HAP-1 (cell line): Measurements from ENCODE around the gene MORC1.
A peak's percentile ranks its signal among the peaks of the same experiment; 100 is the strongest.
"Not testable (repeated sequence)": the region's sequence is repeated elsewhere in the genome, so short reads cannot be mapped to it uniquely, and the experiment has no call there.

Source experiments
- DNase-seq, 2 experiments: peaks; one replicate each; pipeline ENCODE4 v3.0.0-alpha.2; 2016 to 2020; ENCODE audit warnings: low spot score in 2 of 2
- H3K27me3 ChIP-seq: fragments of 250-450 bp; sonication (Bioruptor Pico); 2 replicates; pipeline ENCODE4 v1.5.1; 2020; ENCODE audit warnings: low read depth, mild to moderate bottlenecking, moderate library complexity
- H3K36me3 ChIP-seq: fragments of 250-450 bp; sonication (Bioruptor Pico); replicated peaks from 2 replicates; pipeline ENCODE4 v1.5.1; 2020; ENCODE audit warnings: mild to moderate bottlenecking
- H3K4me1 ChIP-seq: fragments of 250-450 bp; sonication (Bioruptor Pico); 2 replicates; pipeline ENCODE4 v1.5.1; 2020; ENCODE audit warnings: mild to moderate bottlenecking
- H3K4me3 ChIP-seq: fragments of 250-450 bp; sonication (Bioruptor Pico); 2 replicates; pipeline ENCODE4 v1.5.1; 2020; ENCODE audit warnings: mild to moderate bottlenecking, moderate library complexity
- H3K9me3 ChIP-seq: fragments of 250-450 bp; sonication (Bioruptor Pico); 2 replicates; pipeline ENCODE4 v1.5.1; 2020; ENCODE audit warnings: mild to moderate bottlenecking, moderate library complexity
- in situ Hi-C: fragments of 300-500 bp; cut with MboI; formaldehyde crosslinking; loops from 3 replicates; pipeline ENCODE4 v1.14.3; 2020; ENCODE audit warnings: low sequenced_read_pairs, inconsistent platforms, mixed read lengths

Gene MORC1, protein sequence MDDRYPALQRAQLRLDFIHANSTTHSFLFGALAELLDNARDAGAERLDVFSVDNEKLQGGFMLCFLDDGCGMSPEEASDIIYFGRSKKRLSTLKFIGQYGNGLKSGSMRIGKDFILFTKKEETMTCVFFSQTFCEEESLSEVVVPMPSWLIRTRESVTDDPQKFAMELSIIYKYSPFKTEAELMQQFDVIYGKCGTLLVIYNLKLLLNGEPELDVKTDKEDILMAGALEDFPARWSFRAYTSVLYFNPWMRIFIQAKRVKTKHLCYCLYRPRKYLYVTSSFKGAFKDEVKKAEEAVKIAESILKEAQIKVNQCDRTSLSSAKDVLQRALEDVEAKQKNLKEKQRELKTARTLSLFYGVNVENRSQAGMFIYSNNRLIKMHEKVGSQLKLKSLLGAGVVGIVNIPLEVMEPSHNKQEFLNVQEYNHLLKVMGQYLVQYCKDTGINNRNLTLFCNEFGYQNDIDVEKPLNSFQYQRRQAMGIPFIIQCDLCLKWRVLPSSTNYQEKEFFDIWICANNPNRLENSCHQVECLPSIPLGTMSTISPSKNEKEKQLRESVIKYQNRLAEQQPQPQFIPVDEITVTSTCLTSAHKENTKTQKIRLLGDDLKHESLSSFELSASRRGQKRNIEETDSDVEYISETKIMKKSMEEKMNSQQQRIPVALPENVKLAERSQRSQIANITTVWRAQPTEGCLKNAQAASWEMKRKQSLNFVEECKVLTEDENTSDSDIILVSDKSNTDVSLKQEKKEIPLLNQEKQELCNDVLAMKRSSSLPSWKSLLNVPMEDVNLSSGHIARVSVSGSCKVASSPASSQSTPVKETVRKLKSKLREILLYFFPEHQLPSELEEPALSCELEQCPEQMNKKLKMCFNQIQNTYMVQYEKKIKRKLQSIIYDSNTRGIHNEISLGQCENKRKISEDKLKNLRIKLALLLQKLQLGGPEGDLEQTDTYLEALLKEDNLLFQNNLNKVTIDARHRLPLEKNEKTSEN

DNA sequence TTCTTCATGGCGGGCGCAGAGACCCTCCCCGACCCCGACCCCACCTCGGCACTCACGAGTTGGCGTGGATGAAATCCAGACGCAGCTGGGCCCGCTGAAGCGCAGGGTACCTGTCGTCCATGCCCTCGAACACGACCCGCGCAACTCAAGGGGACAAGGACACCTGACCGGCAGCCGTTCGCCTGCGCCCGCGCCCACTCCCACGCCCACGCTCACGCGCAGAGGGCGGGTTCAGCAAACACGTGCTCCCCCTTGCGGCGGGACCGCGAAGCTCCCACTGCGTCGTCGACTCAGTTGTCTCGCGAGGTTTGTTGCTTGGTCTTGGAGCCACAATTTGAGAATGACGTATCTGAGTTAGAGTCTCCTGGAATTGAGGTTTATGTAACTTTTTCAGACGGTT, at the start of gene MORC1:
Gene MORC1 (minus strand): TSS at position 196 of the 400 bp plus-strand sequence. CDS start 75 bp downstream, at position 121.
- no peaks in the 10 kb centered on the region for H3K4me1 ChIP-seq
- H3K9me3 ChIP-seq, result no peaks in the 10 kb centered on the region
- no peaks in the 10 kb centered on the region for H3K27me3 ChIP-seq
- H3K36me3 ChIP-seq, result no peaks in the 10 kb centered on the region
- in situ Hi-C loops, result no loop called here
- H3K4me3 ChIP-seq, result no peak within 1 kb of the TSS
- DNase-seq, result no peak

DNA sequence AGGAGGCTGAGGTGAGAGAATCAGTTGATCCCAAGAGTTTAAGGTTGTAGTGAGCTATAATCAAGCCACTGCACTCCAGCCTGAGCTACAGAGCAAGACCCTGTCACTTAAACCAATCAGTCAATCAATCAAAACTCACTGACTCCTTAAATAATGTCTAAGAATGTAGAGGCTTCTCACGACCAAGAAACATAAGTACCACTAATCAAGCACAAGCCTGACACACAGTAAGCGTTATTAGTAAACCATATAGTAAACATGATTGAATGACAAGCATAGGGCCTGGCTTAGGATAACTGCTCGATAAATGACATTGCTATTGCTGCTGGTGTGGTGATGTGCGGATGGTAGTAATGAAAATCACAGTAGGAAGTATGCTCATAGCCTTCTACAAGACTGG, 48.0 kb upstream of the MORC1 start:
- Histone ChIP-seq H3K4me3 (no peak overlapping the region), H3K4me1 (no peaks in the 10 kb centered on the region), H3K9me3 (no peaks in the 10 kb centered on the region), H3K27me3 (no peaks in the 10 kb centered on the region), H3K36me3 (no peaks in the 10 kb centered on the region)
- no peak for DNase-seq
- in situ Hi-C loops, result no loop called here

DNA sequence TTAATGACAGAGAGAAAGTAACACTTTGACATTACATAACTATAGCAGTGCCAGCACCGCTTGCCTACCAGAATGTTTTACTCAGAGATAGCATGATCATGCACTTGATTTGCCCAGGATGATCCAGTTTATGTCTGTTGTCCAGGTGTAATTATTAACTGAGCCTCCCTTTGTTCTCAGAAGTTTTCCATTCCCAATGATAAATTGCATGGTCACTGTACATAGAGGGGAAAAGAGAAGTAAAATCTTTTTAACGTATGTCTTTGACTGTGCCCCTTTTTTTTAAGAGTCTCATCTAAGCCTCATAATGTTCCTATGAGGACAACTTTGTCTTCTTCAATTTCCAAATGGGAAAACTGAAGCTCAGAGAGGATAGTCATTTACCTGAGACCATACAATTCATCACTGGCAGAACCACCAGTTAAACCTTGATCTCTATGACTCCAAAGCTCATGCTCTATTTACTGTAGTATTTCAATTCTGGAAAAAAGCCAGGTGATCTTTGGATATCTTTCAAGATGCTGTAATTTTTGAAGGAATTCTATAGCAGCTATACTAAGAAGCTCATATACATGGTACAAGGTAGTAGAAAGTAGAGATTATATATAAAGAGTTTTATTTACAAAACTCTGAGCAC, 43.7 kb upstream of the MORC1 start:
- DNase-seq, result no peak
- no peaks in the 10 kb centered on the region for H3K36me3 ChIP-seq
- no peaks in the 10 kb centered on the region for H3K27me3 ChIP-seq
- H3K4me3 ChIP-seq, result no peak overlapping the region
- in situ Hi-C loops, result no loop called here
- H3K4me1 ChIP-seq, result no peaks in the 10 kb centered on the region
- H3K9me3 ChIP-seq, result no peaks in the 10 kb centered on the region

DNA sequence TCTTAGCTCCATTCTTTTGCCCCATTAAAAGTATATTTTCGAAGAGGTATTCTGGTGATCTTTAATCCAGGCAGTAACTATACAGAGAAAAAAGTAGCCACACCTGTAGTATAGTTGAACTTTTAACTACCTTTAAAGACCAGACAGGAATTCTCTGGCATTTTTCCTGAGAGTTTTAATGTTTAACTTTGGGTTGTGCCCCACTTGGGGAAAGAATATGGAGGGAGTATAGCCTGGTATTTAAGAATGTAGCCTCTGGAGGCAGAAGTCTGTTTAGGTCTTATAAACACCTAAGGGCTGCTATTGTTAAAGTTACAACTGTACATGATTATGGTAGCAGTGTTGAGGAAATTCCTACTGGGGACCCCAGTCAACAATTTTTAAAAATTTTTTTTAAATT, 37.9 kb upstream of the MORC1 start:
- Histone ChIP-seq H3K4me1 (0 out of 2 replicates have a peak, but pooled peaks cover 2% of the 10 kb centered on the region), H3K36me3 (no peaks in the 10 kb centered on the region), H3K27me3 (no peaks in the 10 kb centered on the region), H3K4me3 (no peak overlapping the region), H3K9me3 (no peaks in the 10 kb centered on the region)
- DNase-seq, result no peak
- in situ Hi-C loops, result no loop called here

DNA sequence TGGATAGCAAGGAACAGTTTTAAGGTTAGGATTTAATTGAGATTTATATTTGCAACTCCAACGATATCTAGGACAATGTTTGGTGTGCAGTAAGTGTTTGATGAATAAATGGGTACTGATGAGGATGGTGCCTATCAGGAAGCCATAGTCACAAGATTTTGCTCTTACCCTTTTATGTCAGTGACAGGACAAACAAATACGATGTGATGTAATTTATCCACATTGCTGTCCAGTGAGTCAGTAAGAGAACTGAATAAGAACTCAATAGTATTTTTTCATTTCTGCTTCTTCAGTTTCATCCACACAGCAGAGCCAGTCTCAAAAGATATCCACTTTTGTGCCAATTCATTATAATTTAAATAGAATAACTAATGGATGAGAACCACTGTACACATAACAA, 37.0 kb upstream of the MORC1 start:
- Histone ChIP-seq H3K9me3 (no peaks in the 10 kb centered on the region), H3K4me3 (no peak overlapping the region), H3K4me1 (0 out of 2 replicates have a peak, but pooled peaks cover 2% of the 10 kb centered on the region), H3K27me3 (no peaks in the 10 kb centered on the region), H3K36me3 (no peaks in the 10 kb centered on the region)
- no peak for DNase-seq
- in situ Hi-C loops, result no loop called here

DNA sequence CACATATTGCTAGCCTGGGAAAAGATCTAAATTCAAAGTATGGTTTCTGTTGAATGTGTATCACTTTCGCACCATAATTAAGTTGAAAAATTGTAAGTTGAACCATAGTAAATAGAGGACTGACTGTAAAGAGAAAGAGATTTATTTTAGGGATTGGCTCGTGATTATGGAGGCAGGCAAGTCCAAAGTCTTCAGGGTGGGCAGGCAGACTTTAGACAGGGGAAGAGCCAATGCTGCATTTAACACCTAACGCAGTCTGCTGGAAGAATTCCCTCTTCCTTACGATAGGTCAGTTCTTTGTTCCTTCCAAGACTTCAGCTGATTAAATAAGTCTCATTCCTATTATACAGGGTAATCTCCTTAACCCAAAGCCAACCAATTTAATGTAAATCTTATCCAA, 34.4 kb upstream of the MORC1 start:
- Histone ChIP-seq H3K27me3 (no peaks in the 10 kb centered on the region), H3K9me3 (no peaks in the 10 kb centered on the region), H3K4me3 (no peak overlapping the region), H3K36me3 (no peaks in the 10 kb centered on the region), H3K4me1 (peaks cover 6% of the 10 kb centered on the region; the same call in 1 of the 2 replicates)
- in situ Hi-C loops, result no loop called here
- peak; percentile 11 to 12 for DNase-seq

DNA sequence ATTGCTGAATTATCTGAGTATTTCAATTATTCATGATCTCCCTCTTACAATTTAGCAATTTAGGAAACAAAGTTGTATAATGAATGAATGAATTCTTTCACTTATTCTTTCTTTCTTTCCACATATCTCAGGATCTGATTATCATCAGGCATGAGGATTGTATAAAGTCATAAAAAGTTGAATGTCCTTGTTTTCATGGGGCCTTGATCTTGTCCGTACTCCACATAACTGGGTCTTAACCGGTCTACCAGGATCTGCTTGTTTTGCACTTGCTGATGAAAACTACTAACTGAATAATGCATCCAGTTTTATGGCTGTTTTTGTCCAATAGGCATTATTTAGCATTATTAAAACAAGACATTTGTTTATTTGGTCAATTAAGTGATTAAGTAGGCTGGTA, 31.1 kb upstream of the MORC1 start:
- in situ Hi-C loops, result no loop called here
- Histone ChIP-seq H3K4me1 (peaks cover 3% of the 10 kb centered on the region; the same call in 1 of the 2 replicates), H3K4me3 (no peak overlapping the region), H3K36me3 (no peaks in the 10 kb centered on the region), H3K9me3 (no peaks in the 10 kb centered on the region), H3K27me3 (no peaks in the 10 kb centered on the region; the same call in 1 of the 2 replicates)
- DNase-seq, result no peak

DNA sequence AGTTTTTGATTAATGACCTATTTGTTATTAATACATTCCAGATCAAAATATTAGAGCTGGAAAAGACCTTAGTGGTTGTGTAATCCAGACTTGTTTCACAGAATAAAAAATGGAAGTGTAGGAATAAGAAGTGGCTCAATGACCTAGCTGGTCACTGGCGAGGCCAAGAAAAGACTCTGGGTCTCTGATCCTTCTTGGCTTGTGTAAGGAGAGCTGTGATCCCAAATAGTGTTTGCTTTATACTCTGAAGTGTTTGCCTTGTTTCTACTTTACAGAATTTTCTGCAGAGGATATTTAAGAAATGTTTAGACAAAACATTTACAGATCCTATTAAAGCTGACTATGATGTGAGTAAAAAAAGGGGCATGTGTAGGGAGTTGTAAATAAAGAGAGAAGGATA, 25.7 kb upstream of the MORC1 start:
- no peaks in the 10 kb centered on the region; the same call in 1 of the 2 replicates for H3K27me3 ChIP-seq
- H3K4me3 ChIP-seq, result no peak overlapping the region
- no peaks in the 10 kb centered on the region for H3K9me3 ChIP-seq
- no peaks in the 10 kb centered on the region for H3K36me3 ChIP-seq
- peaks cover 3% of the 10 kb centered on the region; the same call in 1 of the 2 replicates for H3K4me1 ChIP-seq
- DNase-seq, result no peak
- in situ Hi-C loops, result no loop called here

DNA sequence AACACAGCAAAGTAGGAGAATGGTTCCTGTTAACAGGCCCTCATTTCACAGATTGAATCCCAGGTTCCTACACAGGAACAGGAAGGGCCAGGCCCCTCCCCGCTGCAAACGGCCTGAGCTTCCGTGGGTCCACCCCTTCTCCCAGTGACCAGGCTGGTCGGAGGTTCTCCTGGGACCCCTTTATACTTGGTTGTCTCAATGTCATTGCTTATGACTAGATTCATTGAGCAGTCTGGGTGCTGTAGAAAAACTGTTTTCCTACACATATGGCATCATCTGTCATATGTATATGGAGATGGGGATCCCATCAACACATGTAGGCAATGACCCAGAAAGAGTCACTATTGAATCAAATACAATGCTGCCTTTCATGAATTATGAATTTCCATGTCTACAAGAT, 22.4 kb upstream of the MORC1 start:
- H3K4me3 ChIP-seq, result no peak overlapping the region
- H3K27me3 ChIP-seq, result no peaks in the 10 kb centered on the region; the same call in 1 of the 2 replicates
- no peak for DNase-seq
- no peaks in the 10 kb centered on the region for H3K4me1 ChIP-seq
- no peaks in the 10 kb centered on the region for H3K36me3 ChIP-seq
- H3K9me3 ChIP-seq, result no peaks in the 10 kb centered on the region
- in situ Hi-C loops, result no loop called here

DNA sequence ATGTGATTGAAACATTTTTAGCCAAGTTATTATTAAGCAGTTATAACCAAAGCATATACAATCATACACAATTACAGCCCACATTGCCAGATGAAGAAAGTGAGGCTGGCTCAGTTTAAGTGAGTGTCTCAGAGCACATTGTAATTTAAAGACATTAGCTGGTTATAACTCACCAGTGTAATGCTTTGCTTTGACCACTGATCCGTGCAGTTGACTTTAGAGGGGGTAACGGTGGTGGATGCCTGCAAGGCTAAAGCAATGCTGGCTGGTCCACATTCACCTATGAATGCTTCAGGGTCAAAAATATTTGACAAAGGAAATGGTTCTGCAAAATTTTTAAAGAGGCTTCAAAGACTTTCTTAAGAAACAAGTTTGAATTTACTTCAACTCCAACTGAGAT, 19.8 kb upstream of the MORC1 start:
- Histone ChIP-seq H3K4me3 (no peak overlapping the region), H3K4me1 (no peaks in the 10 kb centered on the region), H3K27me3 (no peaks in the 10 kb centered on the region), H3K9me3 (no peaks in the 10 kb centered on the region), H3K36me3 (no peaks in the 10 kb centered on the region)
- DNase-seq, result no peak
- in situ Hi-C loops, result no loop called here

DNA sequence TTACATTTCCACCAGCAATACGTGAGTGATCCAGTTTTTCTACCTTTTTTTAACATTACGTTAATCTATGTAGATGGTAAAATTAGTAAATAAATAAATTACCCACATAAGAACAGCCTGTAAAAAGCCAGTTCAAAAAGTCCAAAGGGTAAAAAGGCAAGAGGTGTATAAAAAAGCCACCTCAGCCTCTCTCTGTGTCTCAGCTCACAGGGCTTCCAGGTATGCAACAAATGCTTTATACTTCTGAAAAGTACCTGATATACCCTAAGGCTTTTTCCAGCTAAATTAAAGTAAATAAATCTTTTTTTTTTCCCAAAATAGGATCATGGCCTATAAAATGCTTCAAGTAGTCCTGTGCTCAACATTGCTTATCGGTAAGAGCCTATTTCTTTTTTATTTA, 18.6 kb upstream of the MORC1 start, which contains the start of gene C3orf85:
Gene C3orf85 (plus strand): TSS at position 197 of the 400 bp plus-strand sequence. CDS start 129 bp downstream, at position 326.
- Histone ChIP-seq H3K36me3 (no peaks in the 10 kb centered on the region), H3K27me3 (no peaks in the 10 kb centered on the region), H3K4me3 (no peak within 1 kb of the TSS), H3K4me1 (no peaks in the 10 kb centered on the region), H3K9me3 (no peaks in the 10 kb centered on the region)
- in situ Hi-C loops, result no loop called here
- no peak for DNase-seq

DNA sequence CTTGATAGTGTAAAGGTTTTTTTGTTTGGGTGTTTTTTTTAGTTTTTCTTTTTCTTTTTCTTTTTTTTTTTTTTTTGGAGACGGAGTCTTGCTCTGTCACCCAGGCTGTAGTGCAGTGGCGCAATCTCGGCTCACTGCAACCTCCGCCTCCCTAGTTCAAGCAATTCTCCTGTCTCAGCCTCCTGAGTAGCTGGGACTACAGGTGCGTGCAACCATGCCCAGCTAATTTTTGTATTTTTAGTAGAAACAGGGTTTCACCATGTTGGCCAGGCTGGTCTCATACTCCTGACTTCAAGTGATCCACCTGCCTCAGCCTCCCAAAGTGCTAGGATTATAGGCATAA, 15.5 kb upstream of the MORC1 start:
- H3K4me3 ChIP-seq, H3K9me3 ChIP-seq, DNase-seq, H3K4me1 ChIP-seq, H3K27me3 ChIP-seq, H3K36me3 ChIP-seq, in situ Hi-C loops: not testable (repeated sequence)

DNA sequence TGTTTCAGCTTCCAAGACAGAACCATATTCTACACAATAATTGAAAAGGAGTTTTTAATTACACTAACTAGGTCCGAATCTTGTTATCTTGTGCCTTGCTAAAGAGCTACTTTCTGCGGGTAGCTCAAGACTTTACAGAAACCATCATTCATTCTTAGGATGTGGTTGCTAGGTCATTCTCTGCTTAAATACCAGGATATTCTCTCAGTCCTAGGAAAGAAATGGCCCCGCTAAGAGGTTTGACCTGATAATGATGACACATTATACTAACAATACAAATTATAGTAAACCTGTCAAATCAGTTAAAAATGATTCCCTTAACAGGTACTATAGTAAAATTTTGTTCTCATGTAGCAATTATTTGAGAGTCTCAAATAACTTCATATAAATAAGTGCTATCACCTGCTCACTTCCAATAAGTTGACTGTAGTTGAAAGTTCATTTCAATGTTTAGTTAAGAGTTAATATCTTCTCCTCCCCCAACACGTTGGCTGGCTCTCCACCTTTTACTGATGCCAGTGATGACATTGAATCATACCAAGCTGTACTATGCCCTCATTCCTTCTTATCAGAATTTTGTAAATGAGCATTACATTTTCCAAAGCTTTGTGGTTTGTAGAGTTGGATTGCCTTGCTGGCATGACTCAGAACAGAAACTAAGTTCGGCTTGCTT, 15.0 kb upstream of the MORC1 start:
- no peak for DNase-seq
- Histone ChIP-seq H3K4me1 (no peaks in the 10 kb centered on the region), H3K4me3 (no peak overlapping the region), H3K27me3 (no peaks in the 10 kb centered on the region), H3K9me3 (no peaks in the 10 kb centered on the region), H3K36me3 (no peaks in the 10 kb centered on the region)
- in situ Hi-C loops, result no loop called here
